Subcutaneous adipose tissue (tissue), 4 donors: Measurements from ENCODE around the gene SCN4B. TPM values are rescaled to one million over a fixed set of nuclear protein-coding genes. Genes with fewer than 3 reads are reported as not detected.

Source experiments
- total RNA-seq, 4 donors: library from RNA; depleted of rRNA; stranded (reverse); fragments of >200 nt; gene quantifications; one replicate each; pipeline ENCODE4 v1.1.0, GENCODE V29; 2016
- TF ChIP-seq, protein P1 (sequence below): fragments of 450-650 bp; IDR thresholded peaks from one replicate; pipeline ENCODE4 v1.5.1; 2016; ENCODE audit warnings: low read depth, mild to moderate bottlenecking, control low read depth, antibody characterized with exemption, moderate library complexity

The SCN4B gene
- total RNA-seq, 4 donors from 2014 or later: 1.0 to 5.7 (median 3.2) TPM

DNA sequence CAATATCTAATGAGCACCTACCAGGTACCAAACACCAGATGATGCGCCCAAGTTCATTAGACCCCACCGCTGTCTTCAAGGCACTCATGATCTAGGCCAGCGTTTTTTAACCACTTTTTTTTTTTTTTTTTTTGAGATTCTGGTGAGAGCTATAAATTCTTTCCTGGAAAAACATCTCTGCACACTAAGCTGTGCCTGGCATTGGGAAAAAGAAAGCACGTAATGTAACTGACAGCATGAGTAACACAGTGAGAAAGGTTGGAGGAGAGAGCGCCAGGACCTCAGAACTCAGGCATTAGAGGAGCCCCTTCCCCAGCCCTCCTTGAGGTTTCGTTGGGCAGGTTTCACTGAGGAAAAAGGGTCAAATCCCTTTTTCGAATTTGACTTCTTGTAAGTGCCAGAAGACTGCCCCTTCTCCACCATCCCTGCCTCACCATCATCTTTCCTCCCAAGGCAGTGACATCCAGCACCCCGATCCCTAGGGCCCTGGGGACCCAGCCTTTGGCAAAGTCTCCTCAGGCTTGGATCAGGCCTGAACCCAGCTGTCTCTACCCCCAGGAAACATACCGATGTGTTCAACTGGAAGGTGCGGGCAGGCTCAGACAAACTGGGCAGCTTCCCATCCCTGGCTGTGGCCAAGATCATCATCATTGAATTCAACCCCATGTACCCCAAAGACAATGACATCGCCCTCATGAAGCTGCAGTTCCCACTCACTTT is 39.8 kb downstream of the SCN4B start:
- TF ChIP-seq, protein P1, sequence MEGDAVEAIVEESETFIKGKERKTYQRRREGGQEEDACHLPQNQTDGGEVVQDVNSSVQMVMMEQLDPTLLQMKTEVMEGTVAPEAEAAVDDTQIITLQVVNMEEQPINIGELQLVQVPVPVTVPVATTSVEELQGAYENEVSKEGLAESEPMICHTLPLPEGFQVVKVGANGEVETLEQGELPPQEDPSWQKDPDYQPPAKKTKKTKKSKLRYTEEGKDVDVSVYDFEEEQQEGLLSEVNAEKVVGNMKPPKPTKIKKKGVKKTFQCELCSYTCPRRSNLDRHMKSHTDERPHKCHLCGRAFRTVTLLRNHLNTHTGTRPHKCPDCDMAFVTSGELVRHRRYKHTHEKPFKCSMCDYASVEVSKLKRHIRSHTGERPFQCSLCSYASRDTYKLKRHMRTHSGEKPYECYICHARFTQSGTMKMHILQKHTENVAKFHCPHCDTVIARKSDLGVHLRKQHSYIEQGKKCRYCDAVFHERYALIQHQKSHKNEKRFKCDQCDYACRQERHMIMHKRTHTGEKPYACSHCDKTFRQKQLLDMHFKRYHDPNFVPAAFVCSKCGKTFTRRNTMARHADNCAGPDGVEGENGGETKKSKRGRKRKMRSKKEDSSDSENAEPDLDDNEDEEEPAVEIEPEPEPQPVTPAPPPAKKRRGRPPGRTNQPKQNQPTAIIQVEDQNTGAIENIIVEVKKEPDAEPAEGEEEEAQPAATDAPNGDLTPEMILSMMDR: no peak

DNA sequence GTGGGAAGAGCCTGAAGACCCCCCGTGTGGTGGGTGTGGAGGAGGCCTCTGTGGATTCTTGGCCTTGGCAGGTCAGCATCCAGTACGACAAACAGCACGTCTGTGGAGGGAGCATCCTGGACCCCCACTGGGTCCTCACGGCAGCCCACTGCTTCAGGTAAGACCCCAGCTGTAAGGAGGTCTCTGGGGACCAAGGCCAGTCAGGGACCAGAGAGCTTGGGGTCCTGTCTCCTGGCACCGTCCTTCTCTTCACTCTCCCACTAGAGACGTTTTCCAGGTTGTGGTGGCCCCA is 40.9 kb downstream of the SCN4B start:
- TF ChIP-seq, protein P1: no peak

GRCh38 chr11:118111019-118111743 is 41.4 kb downstream of the SCN4B start:
- TF ChIP-seq, protein P1: no peak

- TF ChIP-seq, protein P1: no peak
Measured at GRCh38 chr11:118109231-118109630, 43.4 kb downstream of the SCN4B start.

DNA sequence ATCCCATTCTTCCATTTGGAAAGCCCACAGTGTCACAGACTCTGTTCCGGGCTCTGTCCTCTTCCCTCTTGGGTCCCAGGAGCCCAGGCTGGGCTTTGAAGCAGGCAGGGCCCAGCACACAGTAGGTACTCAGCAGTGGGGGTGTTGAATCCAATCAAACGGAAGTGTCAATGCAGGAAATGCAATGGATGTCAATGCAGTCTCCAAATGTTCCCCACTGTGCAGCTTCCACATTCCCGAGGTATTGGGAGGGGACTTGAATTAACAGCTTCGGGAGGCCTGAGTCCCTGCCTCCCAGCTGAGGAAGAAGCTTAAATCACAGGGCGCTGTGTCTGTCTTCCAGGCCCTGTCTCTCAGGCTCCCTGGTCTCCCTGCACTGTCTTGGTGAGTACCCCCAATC is 44.1 kb downstream of the SCN4B start:
- TF ChIP-seq, protein P1: no peak

DNA sequence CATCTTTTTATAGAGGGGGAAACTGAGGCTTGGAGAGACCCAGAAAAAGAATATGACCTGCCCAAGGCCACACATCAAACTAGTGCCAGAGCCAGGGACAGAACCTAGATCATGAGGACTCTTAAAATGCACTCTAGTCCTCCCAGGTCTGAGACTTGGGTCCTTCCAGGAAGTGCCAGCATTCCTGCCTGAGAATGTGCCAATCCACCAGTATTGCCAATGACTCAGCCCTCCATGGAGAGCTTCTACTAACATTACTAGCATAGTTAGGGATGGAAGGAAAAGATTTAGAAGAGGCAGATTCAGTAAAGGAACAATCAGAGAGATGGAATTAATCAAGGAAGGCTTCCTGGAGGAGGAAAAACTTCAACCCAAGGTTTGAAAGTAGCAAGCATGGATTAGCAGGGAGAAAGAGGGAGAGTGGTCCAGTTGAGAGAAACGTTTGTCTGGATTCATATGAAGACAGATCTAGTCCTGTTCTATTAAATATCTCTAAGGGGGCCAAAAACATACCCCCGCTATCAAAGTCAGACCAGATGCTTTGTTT is 45.8 kb downstream of the SCN4B start:
- TF ChIP-seq, protein P1: no peak

DNA sequence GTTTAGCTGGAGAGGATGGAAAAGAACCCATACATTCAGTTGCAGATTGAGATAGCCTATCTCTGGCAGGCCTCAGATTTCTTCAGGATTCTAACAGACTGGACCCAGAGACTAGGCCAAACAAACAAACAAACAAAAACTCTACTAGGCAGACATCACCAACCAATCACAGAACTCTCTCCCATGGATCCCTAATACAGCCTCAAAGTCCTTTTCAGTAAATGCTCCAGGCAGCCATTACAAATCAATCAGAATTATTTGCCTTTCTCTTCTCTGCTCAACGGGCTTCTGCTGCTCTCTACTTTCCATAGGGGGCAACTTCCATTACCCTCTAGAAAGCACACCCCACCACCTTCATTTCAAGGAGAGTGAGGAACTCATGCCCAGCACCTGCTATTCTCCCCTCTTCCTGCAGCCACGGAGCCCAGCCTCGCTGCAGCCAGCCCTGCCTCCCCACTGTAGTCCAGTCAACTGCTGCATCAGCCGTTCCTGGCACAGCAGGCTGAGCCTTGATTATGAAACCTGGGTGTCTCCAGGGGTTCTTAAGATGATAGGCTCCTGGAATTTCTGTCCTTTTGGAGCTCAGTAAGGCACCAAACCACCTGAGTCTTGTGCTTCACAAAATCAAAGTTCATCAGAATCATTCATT is 46.8 kb downstream of the SCN4B start:
- TF ChIP-seq, protein P1: no peak
